PC-9 (cell line): ENCODE results near the gene CSTF1. TPM values are rescaled to one million over a fixed set of nuclear protein-coding genes. Genes with fewer than 3 reads are reported as not detected.

Experiments
- BruUV-seq: library from RNA; stranded (reverse); fragments of 400-500 nt; replicated peaks from 2 replicates; lab custom pipeline; 2021; lab: Mats Ljungman, UMichigan
- CTCF ChIA-PET: fragments of 300-600 bp; sonication (Branson Sonifier 250); formaldehyde crosslinking; loops from one replicate; lab custom pipeline; 2022; ENCODE audit warnings: antibody characterized with exemption; lab: Charles Lee
- POLR2A ChIA-PET: fragments of 300-600 bp; sonication (Branson Sonifier 250); formaldehyde crosslinking; loops from one replicate; lab custom pipeline; 2022; ENCODE audit warnings: antibody characterized with exemption; ENCODE audit not compliant: unreplicated experiment; lab: Charles Lee
- DNase-seq, 2 experiments: peaks; one replicate each; pipeline versions ENCODE4 v3.0.0 to v3.0.0-alpha.2; 2015 to 2022; ENCODE audit warnings: mixed read lengths in 1 of 2
- H2AFZ ChIP-seq: fragments of 200-600 bp; sonication (generic); 2 replicates; pipeline ENCODE4 v1.8.1; 2017; ENCODE audit warnings: antibody characterized with exemption
- H3F3A ChIP-seq: fragments of 200-600 bp; sonication (generic); 2 replicates; pipeline ENCODE4 v1.8.1; 2017; ENCODE audit warnings: antibody characterized with exemption, mild to moderate bottlenecking, low read depth; ENCODE audit not compliant: insufficient read depth
- H3K27ac ChIP-seq: fragments of 200-600 bp; sonication (generic); 2 replicates; pipeline ENCODE4 v1.6.1; 2016; ENCODE audit warnings: mixed run types
- H3K27me3 ChIP-seq: fragments of 200-600 bp; sonication (generic); 2 replicates; pipeline ENCODE4 v1.6.1; 2016; ENCODE audit warnings: low read depth, mixed run types; ENCODE audit not compliant: insufficient read depth
- H3K36me3 ChIP-seq: fragments of 200-600 bp; sonication (generic); 2 replicates; pipeline ENCODE4 v1.6.1; 2016; ENCODE audit warnings: low read depth, mixed run types
- H3K4me1 ChIP-seq: fragments of 200-600 bp; sonication (generic); replicated peaks from 2 replicates; pipeline ENCODE4 v1.6.1; 2016; ENCODE audit warnings: mixed run types; ENCODE audit not compliant: insufficient read depth
- H3K4me2 ChIP-seq: fragments of 200-600 bp; sonication (generic); 2 replicates; pipeline ENCODE4 v1.6.1; 2017; ENCODE audit warnings: mixed run types
- H3K4me3 ChIP-seq: fragments of 200-600 bp; sonication (generic); 2 replicates; pipeline ENCODE4 v1.6.1; 2016; ENCODE audit warnings: mixed run types
- H3K79me2 ChIP-seq: fragments of 200-600 bp; sonication (generic); 2 replicates; pipeline ENCODE4 v1.6.1; 2017; ENCODE audit warnings: low read depth, mixed run types
- H3K9me2 ChIP-seq: fragments of 200-600 bp; sonication (generic); 2 replicates; pipeline ENCODE4 v1.8.1; 2017; ENCODE audit warnings: mild to moderate bottlenecking; ENCODE audit not compliant: insufficient read depth
- H3K9me3 ChIP-seq: fragments of 200-600 bp; sonication (generic); 2 replicates; pipeline ENCODE4 v1.8.1; 2016; ENCODE audit warnings: low read depth; ENCODE audit not compliant: insufficient read depth
- H4K20me1 ChIP-seq: fragments of 200-600 bp; sonication (generic); 2 replicates; pipeline ENCODE4 v1.8.1; 2017; ENCODE audit not compliant: insufficient read depth
- CTCF ChIP-seq: fragments of 200-600 bp; sonication (generic); conservative IDR thresholded peaks from 2 replicates; pipeline ENCODE4 v1.6.1; 2017; ENCODE audit warnings: mixed run types, antibody characterized with exemption, mild to moderate bottlenecking, moderate library complexity
- EZH2 ChIP-seq: fragments of 200-600 bp; sonication (generic); IDR thresholded peaks from 2 replicates; pipeline ENCODE4 v1.8.0; 2017; ENCODE audit warnings: antibody characterized with exemption, low read depth
- intact Hi-C: fragments of 100-400 bp; cut with micrococcal nuclease; formaldehyde crosslinking; loops from one replicate; pipeline ENCODE4 v1.10.0; 2022; ENCODE audit not compliant: unreplicated experiment
- total RNA-seq: library from RNA; stranded (reverse); gene quantifications from 2 replicates; pipeline ENCODE4 v1.2.3, GENCODE V29; 2021

CSTF1 gene
- total RNA-seq, 1 experiment from 2014 or later, result 50.0 TPM

GRCh38 chr20:56429502-56429901 lies 37.1 kb downstream of the CSTF1 start:
- H3K27me3 ChIP-seq, result no peaks in the 10 kb centered on the region
- DNase-seq, result no peak
- ChIA-PET CTCF (no interaction called here), POLR2A (no interaction called here)
- no peaks in the 10 kb centered on the region for H3K9me3 ChIP-seq
- H3K9me2 ChIP-seq, result no peaks in the 10 kb centered on the region
- TF ChIP-seq EZH2, result no peak
- no peak for TF ChIP-seq CTCF
- no peak overlapping the region for H3K4me2 ChIP-seq
- no peak overlapping the region for H3K27ac ChIP-seq
- BruUV-seq, result no TSS peak
- H3K36me3 ChIP-seq, result no peaks in the 10 kb centered on the region
- intact Hi-C loops, result no loop called here
- no peaks in the 10 kb centered on the region for H4K20me1 ChIP-seq
- H3F3A ChIP-seq, result no peaks in the 10 kb centered on the region
- no peaks in the 10 kb centered on the region for H3K4me1 ChIP-seq
- no peak overlapping the region for H2AFZ ChIP-seq
- H3K79me2 ChIP-seq, result no peaks in the 10 kb centered on the region
- no peak overlapping the region for H3K4me3 ChIP-seq

GRCh38 chr20:56429941-56430340 lies 37.5 kb downstream of the CSTF1 start:
- POLR2A ChIA-PET, result no interaction called here
- H3K27ac ChIP-seq, result no peak overlapping the region
- TF ChIP-seq CTCF (no peak), EZH2 (no peak)
- H3K9me2 ChIP-seq, result no peaks in the 10 kb centered on the region
- CTCF ChIA-PET, result no interaction called here
- no peaks in the 10 kb centered on the region for H3K36me3 ChIP-seq
- no peak overlapping the region for H3K4me2 ChIP-seq
- DNase-seq, result no peak
- H2AFZ ChIP-seq, result no peak overlapping the region
- no peaks in the 10 kb centered on the region for H4K20me1 ChIP-seq
- no peaks in the 10 kb centered on the region for H3K4me1 ChIP-seq
- H3K79me2 ChIP-seq, result no peaks in the 10 kb centered on the region
- no peaks in the 10 kb centered on the region for H3F3A ChIP-seq
- BruUV-seq, result no TSS peak
- H3K9me3 ChIP-seq, result no peaks in the 10 kb centered on the region
- H3K4me3 ChIP-seq, result no peak overlapping the region
- no peaks in the 10 kb centered on the region for H3K27me3 ChIP-seq
- intact Hi-C loops, result no loop called here

DNA sequence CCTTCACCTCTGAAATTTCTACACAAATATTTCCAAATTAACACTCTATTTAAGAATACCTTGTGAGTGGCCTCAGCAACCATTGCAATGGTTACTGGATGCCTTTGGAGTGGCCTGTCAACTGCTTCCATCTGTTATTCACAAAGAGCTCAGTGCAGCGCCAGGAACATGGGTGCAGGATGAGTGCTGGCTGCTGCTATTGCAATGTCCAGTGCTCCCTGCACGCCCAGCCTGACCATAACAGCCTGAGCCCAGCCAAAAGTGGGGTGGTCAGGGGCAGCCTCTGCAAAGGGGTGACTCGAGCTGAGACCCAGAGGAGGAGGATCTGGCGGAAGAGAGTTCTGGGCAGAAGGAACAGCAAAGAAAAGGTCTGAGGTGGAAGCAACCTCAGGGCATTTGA lies 38.0 kb downstream of the CSTF1 start:
- no peaks in the 10 kb centered on the region for H3K79me2 ChIP-seq
- no peak for DNase-seq
- H4K20me1 ChIP-seq, result no peaks in the 10 kb centered on the region
- no peaks in the 10 kb centered on the region for H3K4me1 ChIP-seq
- no peak for TF ChIP-seq EZH2
- TF ChIP-seq CTCF, result no peak
- no peaks in the 10 kb centered on the region for H3K9me2 ChIP-seq
- H2AFZ ChIP-seq, result no peak overlapping the region
- H3K4me3 ChIP-seq, result no peak overlapping the region
- intact Hi-C loops, result no loop called here
- H3F3A ChIP-seq, result no peaks in the 10 kb centered on the region
- no peaks in the 10 kb centered on the region for H3K27me3 ChIP-seq
- ChIA-PET POLR2A (no interaction called here), CTCF (no interaction called here)
- H3K27ac ChIP-seq, result no peak overlapping the region
- no TSS peak for BruUV-seq
- no peaks in the 10 kb centered on the region for H3K36me3 ChIP-seq
- H3K9me3 ChIP-seq, result no peaks in the 10 kb centered on the region
- no peak overlapping the region for H3K4me2 ChIP-seq
